Endodermal cell (in vitro differentiated cells): ENCODE data around the gene DCUN1D3. TPM values are rescaled to one million over a fixed set of nuclear protein-coding genes. Genes with fewer than 3 reads are reported as not detected.

Experiments
- DNase-seq: peaks from one replicate; pipeline ENCODE4 v3.0.0-alpha.2; 2017
- H3K27ac ChIP-seq: 2 replicates; pipeline ENCODE4 v1.5.1; 2013; ENCODE audit warnings: mild to moderate bottlenecking, low read depth, low read length, moderate library complexity
- H3K27me3 ChIP-seq: 2 replicates; pipeline ENCODE4 v1.6.1; 2013; ENCODE audit warnings: mild to moderate bottlenecking, low read length, moderate library complexity; ENCODE audit not compliant: insufficient read depth, control insufficient read depth, poor library complexity, severe bottlenecking
- H3K36me3 ChIP-seq: 2 replicates; pipeline ENCODE4 v1.7.0; 2013; ENCODE audit warnings: mild to moderate bottlenecking, low read length, moderate library complexity; ENCODE audit not compliant: control insufficient read depth, insufficient read depth
- H3K4me1 ChIP-seq: one replicate; pipeline ENCODE4 v1.7.0; 2013; ENCODE audit warnings: low read length; ENCODE audit not compliant: control insufficient read depth, insufficient read depth
- H3K4me3 ChIP-seq: 2 replicates; pipeline ENCODE4 v1.5.1; 2013; ENCODE audit warnings: mild to moderate bottlenecking, low read length, moderate library complexity
- H3K9ac ChIP-seq: 2 replicates; pipeline ENCODE4 v1.6.1; 2013; ENCODE audit warnings: mild to moderate bottlenecking, low read length, moderate library complexity; ENCODE audit not compliant: poor library complexity, severe bottlenecking; ENCODE audit errors: extremely low read depth
- H3K9me3 ChIP-seq: 2 replicates; pipeline ENCODE4 v1.6.1; 2013; ENCODE audit warnings: mild to moderate bottlenecking, low read length, moderate library complexity; ENCODE audit not compliant: control insufficient read depth
- H3K27ac Mint-ChIP-seq: 2 replicates; pipeline ENCODE4 v1.8.0; 2020; ENCODE audit warnings: mixed read lengths
- H3K27me3 Mint-ChIP-seq: 2 replicates; pipeline ENCODE4 v1.8.0; 2021; ENCODE audit warnings: mild to moderate bottlenecking, mixed read lengths; ENCODE audit not compliant: insufficient read depth
- H3K36me3 Mint-ChIP-seq: 2 replicates; pipeline ENCODE4 v1.8.0; 2020; ENCODE audit warnings: low read depth, mixed read lengths
- H3K4me1 Mint-ChIP-seq: 2 replicates; pipeline ENCODE4 v1.8.0; 2020; ENCODE audit warnings: mixed read lengths
- H3K4me3 Mint-ChIP-seq: 2 replicates; pipeline ENCODE4 v1.8.0; 2020; ENCODE audit warnings: mild to moderate bottlenecking, moderate library complexity, mixed read lengths
- H3K9me3 Mint-ChIP-seq: 2 replicates; pipeline ENCODE4 v1.8.0; 2020; ENCODE audit warnings: mild to moderate bottlenecking, mixed read lengths
- CTCF ChIP-seq: fragments of 200-600 bp; sonication (generic); conservative IDR thresholded peaks from 2 replicates; pipeline ENCODE4 v1.5.0; 2021; ENCODE audit warnings: antibody characterized with exemption, mild to moderate bottlenecking
- WGBS, 2 experiments: methylation state at CpG; one replicate each; pipeline versions ENCODE4 v1.1.5 to v1.1.7; 2013; ENCODE audit warnings: missing lambda C conversion rate in 2 of 2, mixed read lengths in 1 of 2; ENCODE audit not compliant: insufficient coverage in 1 of 2, insufficient read length in 1 of 2; 5-methylcytosine and 5-hydroxymethylcytosine counted together
- total RNA-seq, 2 donors: library from RNA; stranded (reverse); fragmentation: NEBNext Ultra II Directional in 1 of 2; extraction: Animal tissue kit (Norgen Biotek cat#: 25700) in 1 of 2; gene quantifications; 2 replicates in 1 of 2; 3 replicates in 1 of 2; pipeline ENCODE4 v1.2.1, GENCODE V29; 2021

Gene DCUN1D3
- total RNA-seq, 2 donors from 2014 or later = 21.3 to 22.7 TPM

- TF ChIP-seq CTCF = no peak
- Histone ChIP-seq H3K9me3 (no peaks in the 10 kb centered on the region), H3K4me3 (no peak overlapping the region), H3K27me3 (no peaks in the 10 kb centered on the region), H3K27ac (no peak overlapping the region), H3K9ac (no peak overlapping the region), H3K4me1 (no peaks in the 10 kb centered on the region), H3K36me3 (no peaks in the 10 kb centered on the region)
- no peaks in the 10 kb centered on the region for H3K4me1 Mint-ChIP-seq
- H3K9me3 Mint-ChIP-seq = no peaks in the 10 kb centered on the region
- H3K4me3 Mint-ChIP-seq = no peak overlapping the region
- DNase-seq = no peak
- no peak overlapping the region for H3K27ac Mint-ChIP-seq
- no peaks in the 10 kb centered on the region for H3K27me3 Mint-ChIP-seq
- no peaks in the 10 kb centered on the region for H3K36me3 Mint-ChIP-seq
These were observed 39.5 kb upstream of the DCUN1D3 start for GRCh38 chr16:20939611-20940010.

- Mint-ChIP-seq H3K27ac (no peak overlapping the region), H3K9me3 (no peaks in the 10 kb centered on the region), H3K4me1 (no peaks in the 10 kb centered on the region), H3K27me3 (no peaks in the 10 kb centered on the region), H3K36me3 (no peaks in the 10 kb centered on the region), H3K4me3 (no peak overlapping the region)
- no peak for DNase-seq
- Histone ChIP-seq H3K9ac (no peak overlapping the region), H3K4me3 (no peak overlapping the region), H3K4me1 (no peaks in the 10 kb centered on the region), H3K27me3 (no peaks in the 10 kb centered on the region), H3K9me3 (no peaks in the 10 kb centered on the region), H3K36me3 (no peaks in the 10 kb centered on the region), H3K27ac (no peak overlapping the region)
- no peak for TF ChIP-seq CTCF
- WGBS, 2 experiments = 96% methylated on average over 2 of the region's 2 CpGs; no CpG with 5 or more reads in 1 of the 2 experiments
These were observed 38.3 kb upstream of the DCUN1D3 start for GRCh38 chr16:20938426-20938825.

GRCh38 chr16:20937736-20938135 is 37.6 kb upstream of the DCUN1D3 start:
- H3K27ac Mint-ChIP-seq = no peak overlapping the region
- no peaks in the 10 kb centered on the region for H3K4me1 Mint-ChIP-seq
- Histone ChIP-seq H3K4me3 (no peak overlapping the region), H3K27me3 (no peaks in the 10 kb centered on the region), H3K27ac (no peak overlapping the region), H3K9me3 (no peaks in the 10 kb centered on the region), H3K36me3 (no peaks in the 10 kb centered on the region), H3K4me1 (no peaks in the 10 kb centered on the region), H3K9ac (no peak overlapping the region)
- 90 to 97% methylated on average over 6 of the region's 6 CpGs for WGBS, 2 experiments
- H3K9me3 Mint-ChIP-seq = no peaks in the 10 kb centered on the region
- no peak for TF ChIP-seq CTCF
- no peak overlapping the region for H3K4me3 Mint-ChIP-seq
- H3K27me3 Mint-ChIP-seq = no peaks in the 10 kb centered on the region
- no peak for DNase-seq
- H3K36me3 Mint-ChIP-seq = no peaks in the 10 kb centered on the region
